Activated T-cell treated with anti-CD3 and anti-CD28 coated beads, Interleukin-2, amount 50 U/mL, for 4 hours (primary cell): ENCODE results near the gene SLC35D2. TPM values are rescaled to one million over a fixed set of nuclear protein-coding genes. Genes with fewer than 3 reads are reported as not detected.

Experiments
- ATAC-seq, 2 donors: fragments of 200-7000 bp; cut with Tn5 transposase; one replicate each; pipeline ENCODE4 v1.10.0; 2021
- DNase-seq: peaks from one replicate; pipeline ENCODE4 v3.0.0-alpha.2; 2020
- H3K27me3 Mint-ChIP-seq: one replicate; pipeline ENCODE4 v1.8.0; 2021; ENCODE audit warnings: low read depth, mixed read lengths
- H3K36me3 Mint-ChIP-seq: one replicate; pipeline ENCODE4 v1.8.0; 2022; ENCODE audit warnings: mixed read lengths; ENCODE audit not compliant: insufficient read depth
- H3K4me1 Mint-ChIP-seq: one replicate; pipeline ENCODE4 v1.8.0; 2021; ENCODE audit warnings: low read depth, mixed read lengths
- H3K4me3 Mint-ChIP-seq: one replicate; pipeline ENCODE4 v1.8.0; 2021; ENCODE audit warnings: mild to moderate bottlenecking, moderate library complexity, mixed read lengths
- H3K9me3 Mint-ChIP-seq: one replicate; pipeline ENCODE4 v1.8.0; 2021; ENCODE audit warnings: mixed read lengths
- total RNA-seq, 3 donors: library from RNA; stranded (reverse); gene quantifications; one replicate each; pipeline ENCODE4 v1.2.1, GENCODE V29; 2021

SLC35D2 gene
- total RNA-seq, 3 donors from 2014 or later, result 3.5 to 7.2 (median 4.4) TPM

DNA sequence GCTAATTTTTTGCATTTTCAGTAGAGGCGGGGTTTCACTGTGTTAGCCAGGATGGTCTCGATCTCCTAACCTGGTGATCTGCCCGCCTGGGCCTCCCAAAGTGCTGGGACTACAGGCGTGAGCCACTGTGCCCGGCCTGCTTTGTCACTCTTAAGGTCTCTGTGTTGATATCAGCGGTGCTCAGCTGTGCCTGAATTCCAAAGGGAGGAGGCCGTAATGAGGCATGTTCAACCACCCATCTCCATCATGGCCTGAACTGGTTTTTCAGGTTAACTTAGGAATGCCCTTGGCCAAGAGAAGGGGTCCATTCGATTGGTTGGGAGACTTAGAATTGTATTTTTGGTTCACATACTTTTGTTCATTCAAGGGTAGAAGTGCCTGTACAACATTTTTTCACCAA is 103.6 kb downstream of the SLC35D2 start:
- H3K9me3 Mint-ChIP-seq, result peaks cover 6% of the 10 kb centered on the region
- ATAC-seq (no peak), DNase-seq (no peak)
- H3K4me3 Mint-ChIP-seq, result no peak overlapping the region
- H3K36me3 Mint-ChIP-seq, result peaks cover 2% of the 10 kb centered on the region
- H3K4me1 Mint-ChIP-seq, result no peaks in the 10 kb centered on the region
- peaks cover 3% of the 10 kb centered on the region for H3K27me3 Mint-ChIP-seq

DNA sequence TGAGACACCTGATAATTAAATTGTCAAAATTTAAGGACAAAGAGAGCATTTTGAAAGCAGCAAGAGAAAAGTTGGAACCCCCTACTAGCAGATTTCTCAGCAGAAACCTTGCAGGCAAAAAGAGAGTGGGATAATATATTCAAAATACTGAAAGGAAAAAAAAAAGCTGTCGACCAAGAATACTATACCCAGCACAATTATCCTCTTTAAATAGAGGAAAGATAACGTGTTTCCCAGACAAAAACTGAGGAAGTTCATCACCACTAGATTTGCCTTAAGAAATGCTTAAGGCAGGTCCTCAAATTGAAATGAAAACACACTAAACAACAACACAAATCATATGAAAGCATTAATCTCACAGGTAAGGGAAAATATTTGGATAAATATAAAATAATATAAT is 108.6 kb downstream of the SLC35D2 start:
- ATAC-seq, result no peak
- H3K36me3 Mint-ChIP-seq, result peaks cover 2% of the 10 kb centered on the region
- DNase-seq, result no peak
- H3K4me3 Mint-ChIP-seq, result no peak overlapping the region
- H3K9me3 Mint-ChIP-seq, result peaks cover 25% of the 10 kb centered on the region
- H3K4me1 Mint-ChIP-seq, result no peaks in the 10 kb centered on the region
- peaks cover 4% of the 10 kb centered on the region for H3K27me3 Mint-ChIP-seq

Other genes starting within 250 kb of the SLC35D2 start
- not detected for gene HSD17B3, start 81.5 kb downstream of the SLC35D2 start, total RNA-seq
- 10 to 100 TPM; 28.9 to 34.6 (median 30.0) TPM for gene ZNF367, start 34.7 kb upstream of the SLC35D2 start, total RNA-seq
- gene HABP4, start 66.5 kb upstream of the SLC35D2 start, total RNA-seq, result 10 to 100 TPM in 2 of 3 donors, 1 to 10 TPM in 1; 8.8 to 15.2 (median 10.3) TPM
- 1 to 10 TPM; 1.7 to 2.9 (median 2.5) TPM for gene CDC14B, start 236.1 kb upstream of the SLC35D2 start, total RNA-seq